Astrocyte of the spinal cord (primary cell): Measurements from ENCODE around the gene CLCNKA.

Experiments
- DNase-seq: peaks from one replicate; pipeline ENCODE4 v3.0.0; 2011; ENCODE audit warnings: low read depth, low spot score
- H3K4me3 ChIP-seq: 2 replicates; pipeline ENCODE4 v1.5.1; 2011; ENCODE audit warnings: low read depth, mild to moderate bottlenecking, low read length, moderate library complexity
- CTCF ChIP-seq: IDR thresholded peaks from 2 replicates; pipeline ENCODE4 v1.5.1; 2012; ENCODE audit warnings: low read depth, mild to moderate bottlenecking, low read length, inconsistent platforms
- in situ Hi-C: cut with HindIII; loops from 2 replicates; pipeline ENCODE4 v1.10.0; 2017; ENCODE audit warnings: low sequenced_read_pairs

The CLCNKA gene

GRCh38 chr1:16066245-16066644 is 44.4 kb downstream of the CLCNKA start:
- TF ChIP-seq CTCF = no peak
- no peak overlapping the region for H3K4me3 ChIP-seq
- no peak for DNase-seq
- in situ Hi-C loops = no loop called here

- no peak for TF ChIP-seq CTCF
- in situ Hi-C loops = no loop called here
- H3K4me3 ChIP-seq = no peak overlapping the region
- DNase-seq = peak; percentile 12
These were observed 45.4 kb downstream of the CLCNKA start for GRCh38 chr1:16067127-16067768.

- H3K4me3 ChIP-seq = no peak overlapping the region
- in situ Hi-C loops = no loop called here
- DNase-seq = no peak
- TF ChIP-seq CTCF = no peak
These were observed 46.1 kb downstream of the CLCNKA start for GRCh38 chr1:16067933-16068332.

GRCh38 chr1:16068356-16069270 is 46.8 kb downstream of the CLCNKA start:
- peak; percentile 11 for DNase-seq
- no peak for TF ChIP-seq CTCF
- in situ Hi-C loops = no loop called here
- no peak overlapping the region for H3K4me3 ChIP-seq

GRCh38 chr1:16070640-16071355 is 49.0 kb downstream of the CLCNKA start:
- no peak overlapping the region for H3K4me3 ChIP-seq
- no peak for TF ChIP-seq CTCF
- no peak for DNase-seq
- in situ Hi-C loops = no loop called here

- TF ChIP-seq CTCF = no peak
- in situ Hi-C loops = no loop called here
- DNase-seq = no peak
- H3K4me3 ChIP-seq = no peak overlapping the region
These were observed 49.8 kb downstream of the CLCNKA start for GRCh38 chr1:16071614-16072013.
